Upper lobe of left lung (tissue), 4 donors: ENCODE measurements around the gene INPP5J.

Source experiments
- CTCF ChIP-seq, 6 experiments: fragments of 450-650 bp in 4 of 6; fragments of 200-600 bp in 2 of 6; sonication (generic) in 2 of 6; IDR thresholded peaks; one replicate each; pipeline ENCODE4 v1.5.1; 2016 to 2019; ENCODE audit warnings: antibody characterized with exemption in 6 of 6
- EP300 ChIP-seq, 4 donors: sonication (generic); formaldehyde crosslinking; IDR thresholded peaks; one replicate each; pipeline ENCODE4 v1.5.1; 2017; ENCODE audit warnings: antibody characterized with exemption in 4 of 4, control low read depth in 2 of 4
- POLR2A ChIP-seq, 4 donors: fragments of 450-650 bp; IDR thresholded peaks; one replicate each; pipeline ENCODE4 v1.5.1; 2016 to 2017; ENCODE audit warnings: antibody characterized with exemption in 4 of 4, mild to moderate bottlenecking in 2 of 4
- POLR2AphosphoS5 ChIP-seq, 2 donors: sonication (generic); formaldehyde crosslinking; IDR thresholded peaks; one replicate each; pipeline ENCODE4 v1.5.1; 2017; ENCODE audit warnings: antibody characterized with exemption in 2 of 2

- TF ChIP-seq CTCF (IDR thresholded peaks at IDR 0.05) (no peak), POLR2A (IDR thresholded peaks at IDR 0.05) (no peak), POLR2AphosphoS5 (IDR thresholded peaks at IDR 0.05) (no peak), EP300 (IDR thresholded peaks at IDR 0.05) (no peak)
Observed at GRCh38 chr22:31080164-31080847, 42.5 kb upstream of the INPP5J start.
